GM06990 (cell line): Measurements from ENCODE around the gene GPC1.

Experiments used
- DNase-seq: peaks from one replicate; pipeline ENCODE4 v3.0.0-alpha.2; 2011; ENCODE audit not compliant: insufficient read length; ENCODE audit errors: extremely low read depth
- H3K27me3 ChIP-seq: replicated peaks from 2 replicates; pipeline ENCODE4 v1.6.0; 2011; ENCODE audit warnings: low read length; ENCODE audit not compliant: control insufficient read depth, insufficient read depth
- H3K36me3 ChIP-seq: 2 replicates; pipeline ENCODE4 v1.5.1; 2011; ENCODE audit warnings: low read length; ENCODE audit not compliant: control insufficient read depth, insufficient read depth
- H3K4me3 ChIP-seq: replicated peaks from 2 replicates; pipeline ENCODE4 v1.5.1; 2011; ENCODE audit warnings: low read depth, mild to moderate bottlenecking, control low read depth, low read length
- TF ChIP-seq, protein P1 (sequence below): IDR thresholded peaks from 2 replicates; pipeline ENCODE4 v1.5.1; 2011; ENCODE audit warnings: low read length, control low read depth, mild to moderate bottlenecking, inconsistent platforms; ENCODE audit not compliant: insufficient read depth, poor library complexity, severe bottlenecking

Gene GPC1

GRCh38 chr2:240437861-240438809, 2.7 kb downstream of the GPC1 start:
- H3K4me3 ChIP-seq: no peak overlapping the region
- TF ChIP-seq, protein P1, sequence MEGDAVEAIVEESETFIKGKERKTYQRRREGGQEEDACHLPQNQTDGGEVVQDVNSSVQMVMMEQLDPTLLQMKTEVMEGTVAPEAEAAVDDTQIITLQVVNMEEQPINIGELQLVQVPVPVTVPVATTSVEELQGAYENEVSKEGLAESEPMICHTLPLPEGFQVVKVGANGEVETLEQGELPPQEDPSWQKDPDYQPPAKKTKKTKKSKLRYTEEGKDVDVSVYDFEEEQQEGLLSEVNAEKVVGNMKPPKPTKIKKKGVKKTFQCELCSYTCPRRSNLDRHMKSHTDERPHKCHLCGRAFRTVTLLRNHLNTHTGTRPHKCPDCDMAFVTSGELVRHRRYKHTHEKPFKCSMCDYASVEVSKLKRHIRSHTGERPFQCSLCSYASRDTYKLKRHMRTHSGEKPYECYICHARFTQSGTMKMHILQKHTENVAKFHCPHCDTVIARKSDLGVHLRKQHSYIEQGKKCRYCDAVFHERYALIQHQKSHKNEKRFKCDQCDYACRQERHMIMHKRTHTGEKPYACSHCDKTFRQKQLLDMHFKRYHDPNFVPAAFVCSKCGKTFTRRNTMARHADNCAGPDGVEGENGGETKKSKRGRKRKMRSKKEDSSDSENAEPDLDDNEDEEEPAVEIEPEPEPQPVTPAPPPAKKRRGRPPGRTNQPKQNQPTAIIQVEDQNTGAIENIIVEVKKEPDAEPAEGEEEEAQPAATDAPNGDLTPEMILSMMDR: peak; percentile 95
- no peaks in the 10 kb centered on the region for H3K36me3 ChIP-seq
- H3K27me3 ChIP-seq: peaks cover 1% of the 10 kb centered on the region; the same call in 1 of the 2 replicates
- peak; percentile 56 for DNase-seq

DNA sequence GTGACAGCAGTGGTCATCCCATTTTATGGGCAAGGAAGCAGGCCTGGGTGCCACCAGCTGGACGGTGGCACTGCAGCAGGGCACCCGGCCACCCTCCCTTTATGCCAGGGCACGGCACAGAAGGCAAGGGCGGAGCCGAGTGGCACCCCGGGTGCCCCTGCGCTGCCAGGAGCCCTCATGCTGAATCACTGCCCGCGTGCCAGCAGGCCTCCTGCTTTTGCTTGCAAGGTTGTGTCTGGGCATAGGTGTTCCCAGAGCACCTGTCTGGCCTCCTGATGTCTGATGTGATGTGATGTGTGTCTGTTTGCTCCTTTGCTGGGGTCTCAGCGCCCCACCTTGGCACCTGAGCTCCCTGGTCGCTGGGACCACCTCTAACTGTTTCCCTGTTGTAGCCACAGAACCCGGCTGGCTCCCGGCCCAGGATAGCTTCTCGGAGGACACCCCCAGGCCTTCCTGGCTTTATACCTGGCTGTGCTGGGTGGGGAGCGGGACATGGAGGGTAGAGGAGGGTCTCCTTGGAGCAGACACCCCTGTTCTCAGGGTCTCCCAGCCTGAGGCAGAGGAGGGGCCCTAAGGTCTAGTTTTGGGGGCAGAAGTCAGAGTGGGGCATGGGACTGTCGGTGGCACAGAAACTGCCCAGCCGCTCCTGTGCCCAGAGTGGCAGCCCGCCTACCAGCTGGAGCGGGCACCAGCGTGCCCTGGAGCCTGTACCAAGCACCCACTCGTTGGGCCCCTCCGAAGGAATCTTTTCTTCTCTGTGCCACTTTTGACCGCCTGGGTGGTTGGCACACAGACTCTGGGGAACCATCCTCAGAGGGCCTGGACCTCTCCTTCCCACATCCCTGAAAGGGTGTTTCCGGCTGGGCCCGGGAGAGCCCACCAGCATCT, 3.6 kb downstream of the GPC1 start:
- DNase-seq: no peak
- no peak overlapping the region for H3K4me3 ChIP-seq
- H3K36me3 ChIP-seq: no peaks in the 10 kb centered on the region
- H3K27me3 ChIP-seq: peaks cover 1% of the 10 kb centered on the region; the same call in 1 of the 2 replicates
- TF ChIP-seq, protein P1: no peak

- H3K4me3 ChIP-seq: no peak overlapping the region
- H3K27me3 ChIP-seq: peaks cover 1% of the 10 kb centered on the region; the same call in 1 of the 2 replicates
- TF ChIP-seq, protein P1: no peak
- no peak for DNase-seq
- H3K36me3 ChIP-seq: no peaks in the 10 kb centered on the region
These were observed 4.3 kb downstream of the GPC1 start for GRCh38 chr2:240439698-240440151.

DNA sequence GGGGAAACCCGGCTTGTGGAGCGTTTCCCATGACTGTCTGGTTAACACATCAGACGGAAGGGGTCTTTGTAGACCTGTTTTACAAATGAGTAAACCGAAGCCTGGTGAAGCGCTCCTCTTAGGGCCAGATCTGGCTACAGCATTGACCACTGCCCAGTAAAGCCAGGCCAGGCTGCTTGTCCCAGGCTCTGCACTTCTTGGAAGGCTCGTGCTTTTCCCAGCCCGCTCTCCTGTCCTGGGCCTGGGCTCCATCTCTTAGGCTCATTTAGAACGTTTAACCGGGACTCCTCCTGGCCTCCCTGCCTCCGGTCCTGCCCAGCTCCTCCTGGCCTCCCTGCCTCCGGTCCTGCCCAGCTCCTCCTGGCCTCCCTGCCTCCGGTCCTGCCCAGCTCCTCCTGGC, 4.8 kb downstream of the GPC1 start:
- no peak overlapping the region for H3K4me3 ChIP-seq
- H3K27me3 ChIP-seq: peaks cover 1% of the 10 kb centered on the region; the same call in 1 of the 2 replicates
- TF ChIP-seq, protein P1: no peak
- DNase-seq: no peak
- no peaks in the 10 kb centered on the region for H3K36me3 ChIP-seq

DNA sequence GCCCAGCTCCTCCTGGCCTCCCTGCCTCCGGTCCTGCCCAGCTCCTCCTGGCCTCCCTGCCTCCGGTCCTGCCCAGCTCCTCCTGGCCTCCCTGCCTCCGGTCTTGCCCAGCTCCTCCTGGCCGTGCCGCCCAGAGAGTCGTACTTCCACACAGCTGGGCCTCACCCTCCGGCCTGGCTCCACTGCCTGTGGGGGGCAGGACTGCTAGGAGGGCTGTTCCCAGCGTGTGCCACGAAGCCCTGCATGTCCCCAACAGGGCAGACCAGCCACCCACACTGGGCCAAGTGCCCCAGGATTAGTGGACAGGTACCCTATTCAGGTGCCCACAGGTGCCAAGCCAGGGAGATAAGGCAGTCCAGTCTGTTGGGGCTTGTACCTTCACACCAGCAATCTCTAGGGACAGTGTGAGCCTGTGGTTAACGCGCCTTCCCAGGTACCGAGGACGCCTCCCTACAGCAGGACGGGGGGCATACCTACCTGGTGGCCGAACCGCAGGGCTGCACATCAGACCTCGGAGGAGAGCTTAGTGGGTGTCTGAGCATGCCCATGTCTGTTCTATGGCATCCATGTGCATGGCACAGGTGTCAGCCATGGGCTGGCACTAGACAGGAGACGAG, 5.3 kb downstream of the GPC1 start:
- H3K4me3 ChIP-seq: no peak overlapping the region
- TF ChIP-seq, protein P1: no peak
- no peak for DNase-seq
- peaks cover 1% of the 10 kb centered on the region; the same call in 1 of the 2 replicates for H3K27me3 ChIP-seq
- H3K36me3 ChIP-seq: no peaks in the 10 kb centered on the region
